Suppressor macrophage treated with lipopolysaccharide for 4 hours (primary cell): ENCODE measurements around the gene KRT1.

ENCODE experiments used
- DNase-seq: peaks from one replicate; pipeline ENCODE4 v3.0.0-alpha.2; 2020

KRT1 gene

DNA sequence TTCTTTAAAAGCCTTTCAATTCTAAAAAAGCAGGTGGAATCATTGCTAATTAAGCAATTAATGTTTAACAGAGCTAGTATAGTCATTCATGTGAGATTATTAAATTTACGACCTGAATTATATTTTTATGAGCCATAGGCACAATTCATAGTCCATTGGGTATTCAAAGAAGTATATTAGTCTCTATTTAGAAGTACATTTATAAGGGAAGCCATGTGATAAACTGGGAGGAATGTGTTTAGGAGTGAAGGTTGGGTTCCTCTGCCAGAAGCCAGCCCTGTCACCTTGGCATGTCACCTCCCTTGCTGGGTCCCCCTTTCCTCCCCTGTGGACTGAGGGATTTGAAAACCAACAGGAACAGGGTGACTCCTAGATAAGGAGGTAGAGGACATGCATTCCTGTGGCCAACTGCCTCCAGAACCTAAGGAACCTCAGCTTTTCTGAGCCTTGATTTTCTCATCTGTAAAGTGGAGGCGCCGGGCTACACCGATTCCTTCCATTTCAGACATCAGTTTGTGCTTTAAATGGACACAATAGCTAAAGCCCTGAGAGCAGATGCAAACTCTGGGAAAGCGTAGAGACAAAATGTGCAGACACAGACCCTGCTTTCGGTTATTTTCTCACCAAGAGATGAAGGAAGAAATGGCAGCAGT lies 22.8 kb downstream of the KRT1 start:
- DNase-seq, result no peak

DNA sequence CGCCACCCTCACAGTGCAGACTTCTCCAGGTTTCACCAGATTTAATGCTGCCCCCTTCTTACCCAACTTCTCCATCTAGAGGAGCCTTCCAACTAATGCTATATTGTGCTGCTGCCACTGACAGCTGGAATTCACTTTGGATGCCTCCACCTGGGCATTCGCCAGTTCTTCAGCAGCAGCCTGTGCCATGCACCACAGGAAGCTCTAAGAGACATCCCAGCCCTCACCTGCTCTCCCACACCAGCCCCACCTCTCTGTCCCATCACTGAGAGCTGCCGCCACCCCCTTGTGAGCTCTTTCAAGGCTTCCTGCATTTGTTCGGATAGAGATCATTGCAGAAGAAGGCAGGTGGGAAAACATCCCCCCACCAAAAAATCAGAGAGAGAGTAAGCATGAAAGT lies 23.6 kb downstream of the KRT1 start:
- DNase-seq, result no peak

DNA sequence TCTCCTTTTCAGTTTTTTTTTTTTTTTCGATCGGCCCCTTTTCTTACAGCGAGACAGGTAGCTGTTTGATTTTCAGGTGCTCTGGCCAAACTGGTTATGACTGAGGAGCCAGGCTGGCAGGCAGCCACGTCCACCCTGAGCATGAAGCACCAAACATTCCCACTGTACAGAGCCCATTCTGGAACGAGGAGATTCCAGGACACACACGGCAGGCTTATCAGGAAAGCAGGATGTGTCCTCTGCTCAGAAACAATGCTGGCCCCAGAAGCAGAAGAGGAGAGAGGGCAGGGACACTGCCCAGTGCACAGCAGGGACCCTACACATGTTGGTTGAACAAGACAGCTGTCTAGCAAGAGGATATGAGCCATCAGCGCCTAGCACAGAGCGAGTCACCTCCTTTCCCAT lies 24.5 kb downstream of the KRT1 start:
- DNase-seq, result no peak

DNA sequence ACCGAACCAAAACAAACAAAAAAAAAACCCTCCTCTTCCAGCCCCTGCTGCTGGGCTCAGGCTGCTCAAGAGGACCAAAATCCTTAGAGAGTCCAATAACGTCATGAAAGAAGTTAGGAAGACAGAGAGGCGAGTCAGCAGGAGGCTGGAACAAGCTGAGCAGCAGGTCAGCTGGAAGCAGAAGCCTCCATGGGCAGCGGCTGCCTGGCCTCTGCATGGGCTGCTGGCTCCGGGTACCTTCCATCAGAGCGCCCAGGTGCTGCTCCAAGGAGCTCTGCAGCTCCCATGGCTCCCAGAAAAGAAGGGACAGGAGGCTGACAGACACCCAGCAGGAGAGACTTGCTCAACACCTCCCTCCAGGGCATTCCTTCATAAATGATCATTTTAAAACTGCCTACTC lies 25.0 kb downstream of the KRT1 start:
- DNase-seq, result no peak

DNA sequence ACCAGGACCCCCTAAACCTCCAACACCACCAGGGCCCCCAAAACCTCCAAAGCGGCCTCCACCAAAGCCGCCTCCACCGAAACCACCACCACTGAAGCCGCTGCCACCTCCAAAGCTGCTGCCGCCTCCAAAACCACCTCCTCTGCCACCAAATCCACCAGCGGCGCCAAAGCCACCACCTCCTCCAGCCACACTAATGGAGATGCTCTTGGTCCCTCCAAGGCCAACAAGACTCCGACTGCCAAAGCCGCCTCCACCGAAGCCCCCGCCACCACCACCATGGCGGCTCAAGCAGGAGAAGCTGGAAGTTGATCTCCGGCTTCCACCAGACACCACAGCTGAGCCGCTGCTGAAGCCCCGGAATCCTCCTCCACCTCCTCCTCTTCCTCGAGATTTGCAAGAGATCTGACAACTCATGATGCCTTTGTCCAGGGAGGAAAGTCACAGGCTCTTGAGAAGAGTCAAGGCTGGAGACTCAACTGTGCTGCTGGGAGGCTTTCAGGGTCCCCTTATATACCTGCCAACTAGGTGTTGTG lies 28.4 kb downstream of the KRT1 start, which contains the start of gene KRT2:
Gene KRT2, minus strand, starts transcription at position 486 of the 536 bp plus-strand sequence. Its CDS starts 69 bp downstream, at position 417.
- DNase-seq, result no peak

DNA sequence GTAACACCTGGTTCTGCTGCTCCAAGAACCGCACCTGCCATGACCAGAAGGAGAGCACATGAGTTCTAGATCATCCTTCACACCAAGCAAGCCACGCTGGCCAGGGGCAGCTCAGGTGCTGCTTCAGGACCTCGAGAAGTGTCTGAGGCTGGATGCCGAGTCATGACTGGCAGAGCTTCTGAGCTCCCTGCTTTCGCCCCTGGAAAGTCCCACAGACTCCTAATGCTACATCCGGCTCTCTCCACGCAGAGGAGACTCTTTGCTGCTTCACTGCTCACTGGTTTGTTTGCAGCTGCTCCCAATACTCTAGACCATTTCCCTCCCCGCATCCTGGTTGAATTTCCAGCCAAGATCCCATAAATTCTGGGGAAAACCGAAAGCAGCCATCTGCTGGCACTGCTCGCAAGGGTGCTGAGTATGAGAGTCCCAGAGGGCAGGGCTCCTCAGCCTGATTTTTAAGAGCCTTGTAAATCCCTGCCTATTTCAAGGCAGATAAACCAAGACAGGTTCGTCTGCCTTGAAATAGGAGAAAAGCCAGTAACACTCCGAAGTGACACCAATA lies 29.6 kb downstream of the KRT1 start:
- no peak for DNase-seq

DNA sequence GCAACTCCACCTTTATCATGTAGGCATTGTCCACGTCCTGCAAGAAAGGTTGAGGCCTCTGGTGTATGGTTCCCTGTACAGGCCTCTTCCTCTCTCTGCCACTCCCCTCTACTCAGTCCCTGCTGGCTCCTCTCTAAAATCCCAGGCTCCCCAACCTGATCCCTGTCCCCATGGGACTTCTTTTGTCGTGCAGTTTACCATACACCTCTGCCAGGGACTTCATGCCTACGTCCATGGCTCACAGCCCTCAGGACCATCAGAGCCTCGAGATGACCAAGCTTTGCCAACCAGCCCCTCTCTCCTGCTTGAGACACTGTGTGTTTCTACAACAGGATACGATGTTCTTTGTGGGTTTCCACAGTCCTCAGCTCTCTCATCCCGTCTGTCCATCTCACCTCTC lies 31.1 kb downstream of the KRT1 start:
- no peak for DNase-seq

DNA sequence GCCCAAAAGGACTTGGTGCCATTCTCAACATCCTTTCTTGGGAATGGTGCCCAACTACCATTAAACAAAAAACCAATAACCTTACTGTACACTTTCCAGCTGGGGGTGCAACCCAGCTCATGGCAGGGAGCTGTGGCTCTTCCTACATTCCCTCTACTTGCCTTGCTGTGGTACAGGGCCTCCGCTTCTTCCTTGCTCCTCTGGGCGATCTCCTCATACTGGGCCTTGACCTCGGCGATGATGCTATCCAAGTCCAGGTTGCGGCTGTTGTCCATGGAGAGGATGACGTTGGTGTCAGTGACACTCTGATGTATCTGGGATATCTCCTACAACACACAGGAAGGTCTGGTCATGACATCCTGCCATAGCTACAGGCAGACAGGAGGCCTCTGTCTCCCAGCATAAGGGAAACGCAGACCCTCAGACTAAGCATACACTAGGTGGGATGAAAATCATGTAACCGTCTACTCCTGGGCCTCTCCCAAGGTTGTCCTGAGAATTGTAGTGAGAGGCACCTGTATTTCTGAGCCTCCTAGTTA lies 32.1 kb downstream of the KRT1 start:
- DNase-seq, result no peak

DNA sequence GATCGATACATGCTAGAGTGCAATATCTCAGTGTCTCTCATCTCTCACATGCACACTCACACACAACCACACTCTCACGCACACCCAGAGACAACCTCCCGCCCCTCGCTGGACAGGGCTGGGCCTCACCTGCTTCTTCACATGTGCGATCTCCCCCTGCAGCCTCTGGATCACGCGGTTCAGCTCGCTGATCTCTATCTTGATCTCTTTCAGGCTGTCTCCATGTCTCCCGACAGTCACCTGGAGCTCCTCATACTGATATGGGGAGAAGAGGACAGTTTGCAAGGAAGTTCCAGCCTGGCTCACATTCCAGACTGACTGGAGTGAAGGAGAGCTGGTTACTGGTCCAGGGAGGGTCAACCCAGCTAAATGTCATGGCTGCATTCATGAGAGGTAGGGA lies 32.6 kb downstream of the KRT1 start:
- no peak for DNase-seq

DNA sequence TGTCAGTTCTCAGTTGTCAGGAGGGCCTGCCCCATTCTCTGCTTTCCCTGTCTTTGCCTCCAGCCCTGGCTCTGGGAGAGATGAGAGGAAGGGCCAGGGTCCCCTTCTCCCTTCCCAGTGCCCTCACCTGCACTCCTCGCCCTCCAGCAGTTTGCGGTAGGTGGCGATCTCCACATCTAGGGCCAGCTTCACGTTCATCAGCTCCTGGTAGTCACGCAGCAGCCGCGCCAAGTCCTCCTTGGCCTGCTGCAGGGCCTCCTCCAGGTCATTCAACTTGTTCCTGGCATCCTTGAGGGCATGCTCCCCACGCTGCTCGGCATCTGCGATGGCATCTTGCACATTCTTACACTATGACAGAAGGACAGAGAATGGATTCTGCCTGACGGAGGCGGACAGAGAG lies 33.6 kb downstream of the KRT1 start:
- DNase-seq, result no peak

DNA sequence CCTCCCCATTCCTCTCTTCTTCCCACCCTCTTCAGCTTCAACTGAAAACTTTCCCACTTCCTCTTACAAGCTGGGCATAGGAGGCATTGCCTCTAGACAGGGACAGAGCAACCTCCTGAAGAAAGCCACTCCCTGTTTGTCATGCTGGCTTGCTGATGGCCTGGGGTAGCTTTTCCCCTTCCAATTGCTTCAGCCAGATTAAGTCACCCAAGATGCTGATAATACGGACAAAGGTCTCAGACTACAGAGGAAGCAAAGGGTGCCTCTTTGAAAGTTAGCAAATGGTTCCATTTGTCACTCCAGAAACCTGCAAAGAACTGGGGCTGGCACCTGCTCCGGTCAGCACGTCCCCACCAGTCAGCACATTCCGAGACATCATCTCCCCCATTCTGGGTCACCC lies 34.2 kb downstream of the KRT1 start:
- DNase-seq, result peak; percentile 64

DNA sequence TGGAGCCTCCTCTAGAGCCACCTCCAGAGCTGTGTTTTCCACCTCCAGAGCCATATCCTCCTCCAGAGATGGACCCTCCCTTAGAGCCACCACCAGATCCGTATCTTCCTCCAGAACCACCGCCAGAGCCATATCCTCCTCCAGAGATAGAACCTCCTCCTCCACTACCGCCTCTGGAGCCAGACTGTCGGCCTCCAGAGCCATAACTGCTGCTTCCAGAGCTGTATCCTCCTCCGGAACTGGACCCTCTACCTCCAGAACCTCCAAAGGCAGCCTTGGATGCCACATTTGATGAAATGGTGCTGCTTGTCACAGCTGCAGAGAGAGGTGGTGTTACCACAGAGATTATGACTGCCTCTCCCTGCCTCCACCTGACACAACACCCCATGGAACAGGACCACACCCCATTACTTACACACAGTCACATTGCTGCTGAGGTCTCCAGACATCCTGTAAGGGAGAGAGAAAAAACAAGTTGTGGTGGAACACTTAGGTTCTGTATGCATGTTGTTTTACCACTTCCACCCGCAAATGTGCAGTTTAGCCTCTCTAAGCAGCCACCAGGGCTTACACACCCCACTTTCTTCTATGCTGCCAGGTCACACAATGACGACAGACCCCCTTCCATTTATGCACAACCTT lies 35.0 kb downstream of the KRT1 start:
- no peak for DNase-seq

DNA sequence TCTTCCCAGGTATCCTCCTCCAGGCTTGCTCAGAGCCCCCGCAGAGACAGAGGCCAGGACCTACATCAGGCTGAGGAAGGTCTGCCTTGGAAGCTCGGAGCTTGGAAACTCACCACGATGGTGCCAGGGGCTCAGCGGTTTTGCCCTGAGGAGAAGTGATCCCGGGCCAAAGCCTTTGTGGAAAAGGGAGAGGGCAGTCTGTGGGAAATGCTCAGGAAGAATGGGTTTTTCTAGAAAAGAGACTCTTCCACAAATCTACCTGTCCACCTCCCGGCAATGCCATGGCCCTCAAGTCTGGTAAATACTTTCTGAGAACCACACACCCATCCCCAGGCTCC lies 36.2 kb downstream of the KRT1 start:
- no peak for DNase-seq

DNA sequence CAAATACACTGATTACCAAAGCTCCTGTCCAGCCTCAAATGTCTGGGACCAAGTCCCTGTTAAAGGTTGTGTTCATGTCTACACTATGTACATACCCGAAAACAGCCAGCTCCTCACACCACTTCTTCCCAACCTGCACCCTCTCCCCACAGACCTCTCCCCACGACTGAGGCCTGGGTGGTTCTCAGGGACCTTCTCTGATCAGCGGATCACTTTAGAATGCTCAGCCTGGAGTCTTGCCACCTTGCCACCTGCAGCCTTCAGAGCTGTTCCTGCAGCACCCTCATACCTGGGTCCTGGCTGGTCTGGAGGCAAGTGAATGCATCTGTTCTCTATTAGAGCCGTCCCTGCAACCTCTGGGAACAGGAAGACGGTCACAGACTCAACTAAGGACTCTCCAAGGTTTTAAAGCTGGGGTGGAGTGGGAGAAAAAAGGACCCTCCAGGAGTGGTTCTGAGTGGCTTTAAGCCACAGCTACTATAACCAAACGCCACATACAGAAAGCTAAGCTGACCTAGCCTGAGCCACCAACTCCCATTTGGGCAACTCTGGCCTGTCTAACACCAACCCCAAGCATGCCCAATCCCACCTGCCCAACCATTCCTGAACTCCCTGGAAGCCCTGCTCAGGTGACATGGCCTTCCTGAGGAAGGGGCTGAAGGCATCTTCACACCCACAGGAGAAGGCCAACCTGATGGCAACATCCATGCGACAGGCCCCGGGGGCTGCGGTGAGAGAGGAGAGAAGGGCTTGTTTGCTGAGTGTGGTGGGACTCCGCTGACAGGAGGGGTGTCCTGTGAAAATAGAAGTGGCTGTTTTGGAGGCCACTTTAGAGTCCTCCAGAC lies 36.8 kb downstream of the KRT1 start:
- DNase-seq, result no peak

DNA sequence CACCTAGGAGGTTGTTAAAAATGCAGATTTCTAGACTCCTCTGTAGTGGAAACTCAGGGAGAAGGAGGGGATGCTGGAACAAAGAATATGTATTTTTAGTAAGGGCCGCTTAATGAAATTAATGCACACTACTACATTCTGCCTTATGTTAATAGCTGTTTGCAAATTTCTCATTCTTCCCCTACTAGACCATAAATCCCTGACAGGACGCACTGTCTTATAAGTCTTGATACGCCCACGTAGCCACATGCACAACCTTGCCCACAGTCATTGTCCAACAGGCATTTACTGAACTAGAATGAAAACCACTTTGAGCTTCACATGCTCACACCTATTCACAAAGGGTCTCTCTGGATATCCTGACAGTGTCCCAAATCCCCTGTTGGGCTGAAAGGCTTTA lies 38.7 kb downstream of the KRT1 start:
- DNase-seq, result no peak

DNA sequence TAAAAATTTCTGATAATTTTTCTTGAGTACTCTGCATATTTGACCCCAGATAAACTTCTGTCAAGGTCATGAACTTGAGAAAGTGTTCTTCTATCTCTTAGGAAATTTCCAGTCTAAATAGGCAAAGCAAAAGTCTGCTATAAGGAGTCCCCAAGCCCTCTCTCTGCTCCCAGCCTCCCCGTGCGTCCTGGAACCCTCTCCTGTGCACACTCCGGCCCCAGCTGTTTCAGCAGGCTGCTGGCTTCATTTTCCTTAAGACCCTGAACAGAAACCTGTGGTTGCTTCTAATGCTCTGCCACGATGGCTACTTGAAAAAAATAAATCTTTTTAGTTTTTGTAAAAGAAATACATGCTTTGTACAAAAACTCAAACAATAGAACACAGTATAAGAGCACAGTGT lies 42.9 kb downstream of the KRT1 start:
- DNase-seq, result no peak

DNA sequence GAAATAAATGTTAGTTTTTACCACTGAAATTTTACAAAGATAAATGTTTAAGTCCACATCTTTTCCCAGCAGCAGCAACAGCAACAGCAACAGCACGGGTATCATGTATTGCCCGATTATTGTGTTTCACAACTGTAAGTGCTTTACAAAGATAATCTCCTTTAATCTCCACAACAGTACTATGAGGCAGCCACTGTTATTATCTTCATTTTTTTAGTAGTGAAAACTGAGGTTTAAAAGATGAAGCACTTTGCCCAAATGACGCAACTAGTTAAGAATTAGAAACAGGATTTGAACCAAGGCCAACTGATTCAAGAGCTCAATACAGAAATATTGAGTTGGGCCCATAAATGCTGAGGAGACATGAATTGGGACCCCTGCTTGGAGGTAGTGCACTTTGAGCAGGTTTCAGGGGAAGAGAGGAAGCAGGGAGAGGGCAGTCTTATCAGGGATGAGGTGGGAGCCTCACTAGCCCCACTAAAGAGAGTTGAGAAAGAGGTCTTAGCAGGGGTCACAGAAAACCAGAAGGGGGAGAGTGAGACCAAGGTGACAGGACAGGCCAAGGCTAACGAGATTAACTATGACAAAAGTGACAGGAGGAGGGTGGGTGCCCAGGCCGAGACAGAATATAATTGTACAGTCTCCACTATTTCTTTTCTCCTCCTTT lies 43.5 kb downstream of the KRT1 start:
- no peak for DNase-seq

DNA sequence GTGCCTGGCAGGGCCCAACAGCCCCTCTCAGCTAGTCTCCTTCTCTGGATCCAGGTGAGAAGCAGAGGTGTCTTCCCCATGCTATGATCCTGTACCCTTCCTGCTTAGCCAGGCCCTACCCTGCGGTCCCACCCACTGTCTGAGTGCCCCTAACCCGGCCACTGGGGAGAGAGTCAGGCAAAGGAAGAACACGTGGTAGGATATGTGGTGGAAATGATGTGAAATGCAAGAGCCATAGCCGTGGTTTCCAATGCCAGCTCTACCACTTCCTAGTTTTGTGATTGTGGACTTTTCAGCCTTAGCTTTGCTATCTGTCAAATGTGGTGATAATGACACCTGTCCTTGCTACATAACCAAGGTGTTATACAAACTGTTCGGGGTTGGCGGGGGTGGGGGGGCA lies 44.0 kb downstream of the KRT1 start:
- no peak for DNase-seq

DNA sequence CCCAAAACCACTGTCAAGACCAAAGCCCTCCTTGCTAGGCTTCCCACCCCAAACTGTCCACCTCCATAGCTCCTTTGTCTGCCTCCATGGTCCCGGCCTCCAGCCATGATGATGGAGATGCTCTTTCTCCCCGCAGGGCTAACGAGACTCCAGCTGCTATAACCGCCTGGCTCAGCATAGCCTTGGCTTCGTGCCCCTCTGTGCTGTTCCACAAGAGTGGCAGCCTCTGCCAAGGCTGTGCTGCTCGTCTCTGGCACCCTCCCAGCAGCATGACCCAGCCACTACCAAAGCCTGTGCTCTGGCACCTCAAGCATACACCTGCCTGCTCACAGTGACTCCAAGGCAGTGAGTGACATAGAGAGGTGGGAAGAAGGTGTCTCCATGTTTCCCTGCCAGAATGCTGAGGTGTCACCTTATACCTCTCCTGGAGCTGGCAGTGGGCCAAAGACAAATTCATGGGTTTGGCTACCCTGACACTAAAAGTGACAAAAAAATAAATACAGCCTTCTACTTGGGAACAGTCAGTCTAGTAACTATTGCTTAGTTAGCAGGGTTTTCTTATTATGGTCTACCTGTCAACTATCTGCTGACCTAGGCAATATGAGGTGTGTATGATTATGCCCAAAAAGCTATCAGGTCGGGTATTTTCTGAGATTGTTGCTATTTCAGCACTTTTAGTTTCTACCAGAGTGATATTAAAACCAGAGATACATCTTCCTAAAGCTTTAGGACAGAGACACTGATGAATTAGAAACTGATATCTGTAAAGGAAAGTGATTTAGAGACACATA lies 45.7 kb downstream of the KRT1 start:
- no peak for DNase-seq

DNA sequence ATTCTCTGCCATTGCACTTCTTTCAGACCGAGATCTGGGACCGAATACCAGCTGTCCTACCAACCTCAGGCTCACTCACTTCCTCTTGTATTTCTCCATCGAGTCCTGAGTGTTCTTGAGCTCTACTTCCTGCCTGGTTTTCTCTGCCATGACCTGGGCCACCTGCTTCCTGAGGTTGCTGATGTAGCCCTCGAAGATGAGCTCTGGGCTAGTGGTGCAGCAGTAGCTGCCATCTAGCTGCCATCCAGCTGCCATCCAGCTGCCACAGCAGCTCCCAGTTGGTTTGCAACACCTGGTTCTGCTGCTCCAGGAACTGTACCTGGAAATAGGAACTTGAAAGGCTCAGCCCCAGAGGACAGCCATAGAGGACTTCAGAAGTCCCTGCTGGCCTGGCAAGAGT lies 46.8 kb downstream of the KRT1 start:
- DNase-seq, result no peak

DNA sequence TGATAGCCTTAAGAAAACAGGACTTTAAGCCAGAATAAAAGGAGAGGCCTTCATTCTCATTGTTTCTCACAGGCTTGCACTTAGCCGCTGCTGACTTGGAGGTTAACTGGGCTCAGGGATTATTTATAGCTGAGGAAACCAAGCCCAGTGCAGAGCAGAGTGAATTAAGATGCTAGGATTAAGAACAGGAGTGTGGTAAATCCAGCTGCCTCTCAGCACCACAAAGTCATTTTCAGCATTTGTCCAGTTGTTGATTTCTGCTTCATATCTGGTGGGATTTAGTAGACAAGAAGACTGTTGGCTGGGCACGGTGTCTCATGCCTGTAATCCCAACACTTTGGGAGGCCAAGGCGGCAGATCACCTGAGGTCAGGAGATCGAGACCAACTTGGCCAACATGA lies 47.6 kb downstream of the KRT1 start:
- no peak for DNase-seq
